Embryonic facial prominence (tissue), 1 donor: Measurements from ENCODE around the gene NDUFAF3.

ENCODE experiments used
- DNase-seq: peaks from one replicate; pipeline ENCODE4 v3.0.0-alpha.2; 2016; ENCODE audit errors: extremely low spot score

NDUFAF3 gene, protein sequence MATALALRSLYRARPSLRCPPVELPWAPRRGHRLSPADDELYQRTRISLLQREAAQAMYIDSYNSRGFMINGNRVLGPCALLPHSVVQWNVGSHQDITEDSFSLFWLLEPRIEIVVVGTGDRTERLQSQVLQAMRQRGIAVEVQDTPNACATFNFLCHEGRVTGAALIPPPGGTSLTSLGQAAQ

DNA sequence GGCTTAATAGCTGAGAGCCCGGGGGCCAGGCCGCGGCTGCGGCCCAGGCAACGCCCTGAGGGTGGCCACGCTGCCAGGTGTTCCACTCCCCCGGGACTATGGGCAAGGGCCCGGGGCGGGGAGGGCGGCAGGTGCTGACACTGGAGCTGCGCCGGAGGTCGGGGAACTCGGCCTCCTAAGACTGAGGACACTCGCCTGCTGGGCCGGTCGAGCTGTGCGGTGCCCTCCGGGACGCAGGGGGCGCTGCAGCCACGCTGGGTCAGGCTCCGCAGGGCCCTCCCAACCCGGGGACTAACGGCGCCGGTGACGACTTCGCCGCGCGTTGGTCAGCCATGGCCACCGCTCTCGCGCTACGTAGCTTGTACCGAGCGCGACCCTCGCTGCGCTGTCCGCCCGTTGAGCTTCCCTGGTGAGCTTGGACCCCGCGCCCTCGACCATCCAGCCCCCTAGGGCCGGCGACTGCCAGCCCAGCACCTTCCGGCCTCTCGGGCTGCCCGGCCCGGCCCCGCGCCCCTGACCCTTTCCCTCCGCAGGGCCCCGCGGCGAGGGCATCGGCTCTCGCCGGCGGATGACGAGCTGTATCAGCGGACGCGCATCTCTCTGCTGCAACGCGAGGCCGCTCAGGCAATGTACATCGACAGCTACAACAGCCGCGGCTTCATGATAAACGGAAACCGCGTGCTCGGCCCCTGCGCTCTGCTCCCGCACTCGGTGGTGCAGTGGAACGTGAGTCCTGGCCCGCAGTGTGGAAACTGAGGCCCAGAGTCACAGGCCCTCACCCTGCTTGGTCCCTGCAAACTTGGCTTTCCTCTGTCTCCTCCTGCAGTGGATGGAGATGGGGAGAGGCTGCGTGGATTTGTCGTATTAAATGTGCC, at the start of gene NDUFAF3:
Gene NDUFAF3, plus strand, starts transcription at position 309 of the 875 bp plus-strand sequence. Its CDS starts 24 bp downstream, at position 333.
- peak; percentile 69 for DNase-seq

- no peak for DNase-seq
These were observed 47.7 kb upstream of the NDUFAF3 start for GRCh38 chr3:48974076-48974864.

DNA sequence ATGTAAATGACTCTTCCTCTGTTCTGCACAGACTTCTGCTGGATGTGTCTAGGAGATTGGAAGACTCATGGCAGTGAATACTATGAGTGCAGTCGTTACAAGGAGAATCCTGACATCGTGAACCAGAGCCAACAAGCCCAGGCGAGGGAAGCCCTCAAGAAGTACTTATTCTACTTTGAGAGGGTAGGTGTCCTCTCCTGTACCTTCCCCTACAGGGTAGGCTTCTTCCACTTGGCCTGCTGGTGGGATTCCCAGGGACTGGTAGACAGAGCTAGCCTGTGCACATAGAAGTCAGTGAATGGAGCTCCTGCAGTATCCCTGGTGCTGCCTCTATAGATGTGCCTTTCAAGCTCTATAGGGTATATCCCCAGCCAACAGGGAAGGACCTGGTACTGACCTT, 42.5 kb upstream of the NDUFAF3 start:
- DNase-seq = no peak

DNA sequence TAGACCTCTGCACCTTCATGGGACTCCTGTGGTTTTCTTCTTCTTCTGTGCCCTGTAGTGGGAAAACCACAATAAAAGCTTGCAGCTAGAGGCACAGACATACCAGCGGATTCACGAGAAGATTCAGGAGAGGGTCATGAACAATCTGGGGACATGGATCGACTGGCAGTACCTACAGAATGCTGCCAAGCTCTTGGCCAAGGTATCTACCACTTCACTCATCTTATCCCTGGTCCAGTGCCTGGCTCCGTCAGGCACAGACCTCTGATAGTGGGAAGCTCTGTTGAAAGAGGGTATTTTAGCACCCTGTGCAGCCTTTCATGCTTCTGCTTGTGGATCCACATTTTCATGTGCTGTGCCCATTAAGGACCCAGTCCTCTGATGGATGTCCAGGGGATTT, 41.6 kb upstream of the NDUFAF3 start:
- no peak for DNase-seq

DNA sequence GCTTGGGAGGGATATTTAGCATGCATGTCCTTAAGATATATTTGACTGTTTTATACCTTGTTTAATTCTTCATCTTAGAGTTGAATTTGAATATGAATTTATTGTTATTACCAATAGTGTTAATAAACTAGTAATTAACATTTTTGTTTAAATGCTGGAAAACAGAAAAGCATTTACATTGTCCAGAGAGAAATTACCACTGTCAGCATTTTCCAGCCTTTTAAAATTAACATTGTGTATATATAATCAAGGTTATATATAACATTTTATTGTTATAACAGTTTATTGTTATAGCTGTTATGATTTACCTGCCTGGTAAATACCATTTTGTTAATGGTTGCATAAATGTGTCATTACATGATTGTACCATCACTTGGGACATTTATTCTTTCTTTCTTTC, 39.9 kb upstream of the NDUFAF3 start:
- no peak for DNase-seq

GRCh38 chr3:48982686-48983085, 39.2 kb upstream of the NDUFAF3 start:
- no peak for DNase-seq

- no peak for DNase-seq
These were observed 38.8 kb upstream of the NDUFAF3 start for GRCh38 chr3:48983096-48983495.

- no peak for DNase-seq
These were observed 37.3 kb upstream of the NDUFAF3 start for GRCh38 chr3:48984663-48985062.

GRCh38 chr3:48985831-48986376, 36.0 kb upstream of the NDUFAF3 start:
- DNase-seq = no peak

DNA sequence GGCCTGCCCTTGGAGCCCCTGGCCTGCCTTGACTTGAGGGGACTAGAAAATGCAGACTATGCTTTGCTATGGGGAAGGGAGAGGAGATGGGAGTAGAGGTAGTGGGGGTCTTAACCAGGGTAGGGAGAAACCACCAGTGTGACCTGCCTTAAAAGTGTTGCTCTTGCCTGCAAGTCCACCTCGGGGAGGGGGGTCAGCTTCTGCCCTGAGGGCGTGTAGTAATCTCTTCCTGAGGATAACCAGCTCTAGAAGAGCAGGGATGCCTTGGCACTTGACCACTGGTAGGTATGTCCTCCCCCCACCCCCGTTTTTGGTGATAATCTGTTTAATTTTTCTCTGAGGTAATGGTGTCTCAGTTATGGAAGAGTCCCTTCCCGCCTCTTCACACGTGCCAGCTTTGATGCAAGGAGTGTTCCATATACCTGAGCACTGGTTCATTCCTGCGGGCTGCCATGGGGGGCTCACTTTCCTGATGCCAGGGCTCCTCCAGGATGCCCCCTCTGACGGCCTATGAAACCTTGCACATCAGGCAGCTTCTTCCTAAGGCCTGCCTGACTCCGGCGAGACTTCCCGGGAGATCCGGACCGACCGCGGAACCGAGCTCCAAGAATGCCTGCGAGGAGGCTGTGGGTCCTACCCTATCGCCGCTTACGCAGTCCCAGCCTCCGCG, 32.7 kb upstream of the NDUFAF3 start:
- no peak for DNase-seq

DNA sequence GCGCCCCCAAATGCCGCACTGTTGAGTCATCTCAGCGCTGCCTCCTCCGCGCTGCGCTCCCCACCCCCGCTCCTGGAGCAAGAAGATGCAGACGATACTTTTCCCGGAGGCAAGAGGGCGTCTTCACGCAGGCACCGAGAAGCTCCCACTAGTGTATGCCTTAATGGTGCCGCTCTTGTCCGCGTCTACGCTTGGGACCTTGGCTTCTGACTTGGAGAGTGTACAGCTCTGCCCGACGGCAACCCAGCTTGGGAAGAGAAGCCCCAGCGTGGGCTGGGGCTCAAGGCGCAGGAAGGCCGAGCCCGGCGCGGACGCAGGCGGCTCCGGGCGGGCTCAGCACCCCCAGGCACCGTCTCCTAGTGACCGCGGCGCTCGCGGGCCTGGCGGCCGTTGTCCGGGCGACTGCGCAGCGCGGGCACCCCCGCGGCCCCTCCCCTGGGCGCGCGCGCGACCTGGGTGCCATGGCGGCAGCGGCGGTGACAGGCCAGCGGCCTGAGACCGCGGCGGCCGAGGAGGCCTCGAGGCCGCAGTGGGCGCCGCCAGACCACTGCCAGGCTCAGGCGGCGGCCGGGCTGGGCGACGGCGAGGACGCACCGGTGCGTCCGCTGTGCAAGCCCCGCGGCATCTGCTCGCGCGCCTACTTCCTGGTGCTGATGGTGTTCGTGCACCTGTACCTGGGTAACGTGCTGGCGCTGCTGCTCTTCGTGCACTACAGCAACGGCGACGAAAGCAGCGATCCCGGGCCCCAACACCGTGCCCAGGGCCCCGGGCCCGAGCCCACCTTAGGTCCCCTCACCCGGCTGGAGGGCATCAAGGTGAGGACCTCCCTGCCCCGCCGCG, 31.9 kb upstream of the NDUFAF3 start, which contains the start of gene P4HTM:
Gene P4HTM, plus strand, starts transcription at position 446 of the 840 bp plus-strand sequence. Its CDS starts 16 bp downstream, at position 462.
- peak; percentile 74 for DNase-seq

DNA sequence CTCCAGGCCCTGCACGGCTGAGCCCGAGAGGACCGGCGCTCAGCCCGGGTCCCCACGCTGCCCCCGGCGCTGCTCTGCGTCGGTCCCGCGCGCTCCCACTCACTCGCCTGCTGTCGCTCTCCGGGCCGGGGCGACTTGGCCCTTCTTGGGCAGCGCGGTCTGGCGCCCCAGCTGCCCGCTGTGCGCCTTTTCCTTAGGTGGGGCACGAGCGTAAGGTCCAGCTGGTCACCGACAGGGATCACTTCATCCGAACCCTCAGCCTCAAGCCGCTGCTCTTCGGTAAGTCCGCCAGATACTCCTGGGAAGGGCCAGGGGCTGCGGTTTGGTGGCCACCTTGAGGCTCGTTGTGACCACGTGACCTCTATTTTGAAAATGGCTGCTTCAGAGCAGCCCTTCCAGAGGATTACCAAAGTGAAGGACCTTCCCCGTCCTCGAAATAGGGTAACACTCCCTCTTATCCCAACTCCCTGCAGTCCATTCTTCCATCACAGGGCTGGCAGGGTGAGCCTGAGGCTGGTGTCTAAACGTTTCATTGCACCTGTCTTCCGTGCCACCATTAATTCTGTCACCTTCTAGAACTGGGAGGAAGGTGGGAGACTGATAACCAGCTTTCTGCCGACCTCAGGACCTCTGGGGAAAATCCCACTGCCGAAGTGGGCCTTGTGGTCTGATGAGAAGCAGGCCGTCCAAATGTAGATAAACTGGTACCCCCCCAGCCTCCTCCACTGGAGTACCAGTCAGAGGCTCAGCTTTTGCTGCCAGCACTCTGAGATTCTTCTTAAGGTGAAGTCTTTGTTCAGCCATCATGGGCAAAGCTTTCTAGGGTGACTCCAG, 31.1 kb upstream of the NDUFAF3 start:
- DNase-seq = no peak

DNA sequence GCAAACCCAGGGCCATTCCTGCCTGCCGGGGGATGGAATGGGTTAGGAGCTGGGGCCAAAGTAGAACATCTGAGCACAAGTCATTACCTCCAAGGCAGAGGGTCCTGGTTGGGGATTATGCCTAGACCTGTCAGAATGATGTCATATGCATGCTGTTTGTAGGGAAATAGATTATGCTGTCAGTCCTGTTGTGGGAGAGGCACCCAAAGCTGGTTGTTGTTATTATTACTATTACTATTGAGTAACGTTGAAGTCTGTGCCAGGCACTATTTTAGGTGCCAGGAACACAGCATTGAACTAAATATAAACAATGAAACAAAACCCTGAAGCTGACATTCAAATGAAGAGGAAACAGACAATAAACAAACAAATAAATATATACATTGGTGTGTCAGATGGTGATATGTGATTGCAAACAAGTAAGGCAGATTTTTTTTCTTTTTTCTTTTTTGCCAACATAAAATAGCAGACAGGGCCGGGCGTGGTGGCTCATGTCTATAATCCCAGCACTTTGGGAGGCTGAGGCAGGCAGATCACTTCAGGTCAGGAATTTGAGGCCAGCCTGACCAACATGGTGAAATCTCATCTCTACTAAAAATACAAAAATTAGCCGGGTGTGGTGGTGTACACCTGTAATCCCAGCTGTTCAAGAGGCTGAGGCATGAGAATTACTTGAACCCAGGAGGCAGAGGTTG, 29.9 kb upstream of the NDUFAF3 start:
- no peak for DNase-seq

GRCh38 chr3:48993834-48994233, 28.1 kb upstream of the NDUFAF3 start:
- no peak for DNase-seq

- no peak for DNase-seq
These were observed 25.3 kb upstream of the NDUFAF3 start for GRCh38 chr3:48996640-48997039.

GRCh38 chr3:48997102-48997635, 24.8 kb upstream of the NDUFAF3 start:
- no peak for DNase-seq

DNA sequence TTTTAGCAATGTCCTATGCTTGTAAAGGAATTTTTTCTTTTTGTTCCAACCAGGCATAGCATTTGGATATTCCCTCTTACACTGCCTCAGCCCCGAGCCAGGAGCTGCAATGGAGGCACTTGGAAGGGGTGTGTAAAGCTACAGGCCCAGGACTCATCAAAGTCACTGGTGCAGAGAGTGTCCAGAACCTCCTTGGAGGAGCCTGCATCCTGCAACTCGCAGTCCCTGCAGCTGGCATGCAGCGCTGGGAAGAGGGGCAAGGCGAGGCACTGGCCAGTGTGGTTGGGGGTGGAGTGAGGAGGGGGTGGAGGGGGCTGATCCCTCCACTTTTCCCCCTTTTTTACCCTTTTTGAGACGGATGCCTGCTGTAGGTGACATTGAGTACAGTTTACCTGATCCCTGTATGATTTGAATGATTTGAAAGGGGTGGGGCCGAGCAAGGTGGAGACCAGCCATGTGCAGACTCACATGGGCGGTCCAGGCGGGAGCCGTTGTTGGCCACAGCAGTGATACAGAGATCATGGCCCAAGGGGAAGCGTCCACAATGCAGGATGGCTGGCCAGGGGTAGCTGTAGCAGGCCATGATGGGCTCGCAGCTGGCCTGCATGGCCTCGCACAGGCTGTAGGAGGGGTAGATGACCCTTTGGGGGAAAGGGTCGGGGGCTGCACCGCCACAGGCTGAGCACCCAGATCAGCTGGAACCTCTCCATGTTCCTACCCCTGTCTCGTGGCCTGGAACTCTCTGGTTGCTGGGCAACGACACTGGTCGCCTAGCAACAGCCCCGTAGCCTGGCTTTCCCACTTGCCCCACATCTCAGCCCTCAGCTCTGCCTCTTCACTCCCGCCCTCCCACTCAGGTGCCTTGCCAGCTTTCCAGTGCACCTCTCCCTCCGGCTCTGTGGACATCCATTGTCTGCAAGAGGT, 23.9 kb upstream of the NDUFAF3 start:
- no peak for DNase-seq
